ENCODE results near the gene FIGNL2.

GRCh38 chr12:51848841-51849735, 570 bp upstream of the FIGNL2 start:
- no peak for TF ChIP-seq POLR2A (IDR thresholded peaks at IDR 0.05)
- TF ChIP-seq, protein P1, sequence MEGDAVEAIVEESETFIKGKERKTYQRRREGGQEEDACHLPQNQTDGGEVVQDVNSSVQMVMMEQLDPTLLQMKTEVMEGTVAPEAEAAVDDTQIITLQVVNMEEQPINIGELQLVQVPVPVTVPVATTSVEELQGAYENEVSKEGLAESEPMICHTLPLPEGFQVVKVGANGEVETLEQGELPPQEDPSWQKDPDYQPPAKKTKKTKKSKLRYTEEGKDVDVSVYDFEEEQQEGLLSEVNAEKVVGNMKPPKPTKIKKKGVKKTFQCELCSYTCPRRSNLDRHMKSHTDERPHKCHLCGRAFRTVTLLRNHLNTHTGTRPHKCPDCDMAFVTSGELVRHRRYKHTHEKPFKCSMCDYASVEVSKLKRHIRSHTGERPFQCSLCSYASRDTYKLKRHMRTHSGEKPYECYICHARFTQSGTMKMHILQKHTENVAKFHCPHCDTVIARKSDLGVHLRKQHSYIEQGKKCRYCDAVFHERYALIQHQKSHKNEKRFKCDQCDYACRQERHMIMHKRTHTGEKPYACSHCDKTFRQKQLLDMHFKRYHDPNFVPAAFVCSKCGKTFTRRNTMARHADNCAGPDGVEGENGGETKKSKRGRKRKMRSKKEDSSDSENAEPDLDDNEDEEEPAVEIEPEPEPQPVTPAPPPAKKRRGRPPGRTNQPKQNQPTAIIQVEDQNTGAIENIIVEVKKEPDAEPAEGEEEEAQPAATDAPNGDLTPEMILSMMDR (IDR thresholded peaks at IDR 0.05): no peak

Data from body of pancreas (tissue), 4 donors.